H7 (cell line): ENCODE results near the gene OR6C4. TPM values are rescaled to one million over a fixed set of nuclear protein-coding genes. Genes with fewer than 3 reads are reported as not detected.

Experiments
- total RNA-seq: library from RNA; depleted of rRNA; stranded (reverse); fragments of >200 nt; shearing (Covaris generic); gene quantifications from 2 replicates; pipeline ENCODE4 v1.2.3, GENCODE V29; 2014; rRNA removed

OR6C4 gene
- total RNA-seq, 1 experiment from 2014 or later, result not detected

Other genes with a start within 250 kb of the OR6C4 start
- gene OR6C1, start 235.3 kb upstream of the OR6C4 start, total RNA-seq, result not detected in 2 replicates
- not detected in 2 replicates for gene OR6C3, start 218.9 kb upstream of the OR6C4 start, total RNA-seq
- not detected in 2 replicates for gene OR6C75, start 186.6 kb upstream of the OR6C4 start, total RNA-seq
- gene OR6C65, start 149.1 kb upstream of the OR6C4 start, total RNA-seq, result not detected in 2 replicates
- gene OR6C76, start 123.3 kb upstream of the OR6C4 start, total RNA-seq, result not detected in 2 replicates
- not detected in 2 replicates for gene OR6C2, start 105.5 kb upstream of the OR6C4 start, total RNA-seq
- not detected in 2 replicates for gene OR6C70, start 79.5 kb upstream of the OR6C4 start, total RNA-seq
- not detected in 2 replicates for gene OR6C68, start 57.2 kb upstream of the OR6C4 start, total RNA-seq
- not detected in 2 replicates for gene OR2AP1, start 22.9 kb downstream of the OR6C4 start, total RNA-seq
- gene OR10P1, start 87.3 kb downstream of the OR6C4 start, total RNA-seq, result not detected in 2 replicates
- gene ITGA7, start 158.3 kb downstream of the OR6C4 start, total RNA-seq, result 38.0 and 46.1 TPM in 2 replicates
- gene BLOC1S1, start 166.4 kb downstream of the OR6C4 start, total RNA-seq, result 59.6 and 76.9 TPM in 2 replicates
- 2.1 and 4.2 TPM in 2 replicates for gene RDH5, start 170.8 kb downstream of the OR6C4 start, total RNA-seq
- gene CD63, start 179.4 kb downstream of the OR6C4 start, total RNA-seq, result 314 and 321 TPM in 2 replicates
- gene GDF11, start 193.5 kb downstream of the OR6C4 start, total RNA-seq, result 11.1 and 13.7 TPM in 2 replicates